Parathyroid adenoma (tissue), 2 donors: Measurements from ENCODE around the gene SHISA6.

Source experiments
- H2AFZ ChIP-seq: fragments of 300-600 bp; sonication (generic); one replicate; pipeline ENCODE4 v1.7.0; 2017; ENCODE audit warnings: antibody characterized with exemption, mild to moderate bottlenecking
- H3K27ac ChIP-seq: fragments of 300-600 bp; sonication (generic); one replicate; pipeline ENCODE4 v1.7.0; 2017
- H3K27me3 ChIP-seq: fragments of 300-600 bp; sonication (generic); one replicate; pipeline ENCODE4 v1.7.0; 2017; ENCODE audit warnings: low read length; ENCODE audit not compliant: control insufficient read depth, insufficient read depth
- H3K36me3 ChIP-seq: fragments of 300-600 bp; sonication (generic); one replicate; pipeline ENCODE4 v1.7.0; 2017; ENCODE audit warnings: low read length; ENCODE audit not compliant: control insufficient read depth, insufficient read depth
- H3K4me1 ChIP-seq: fragments of 300-600 bp; sonication (generic); one replicate; pipeline ENCODE4 v1.7.0; 2017; ENCODE audit warnings: control low read depth
- H3K4me2 ChIP-seq: fragments of 300-600 bp; sonication (generic); one replicate; pipeline ENCODE4 v1.7.0; 2017; ENCODE audit warnings: low read length
- H3K4me3 ChIP-seq: fragments of 300-600 bp; sonication (generic); one replicate; pipeline ENCODE4 v1.7.0; 2017; ENCODE audit warnings: low read depth, low read length
- H3K79me2 ChIP-seq: fragments of 300-600 bp; sonication (generic); one replicate; pipeline ENCODE4 v1.7.0; 2017; ENCODE audit warnings: control low read depth
- H3K9ac ChIP-seq: fragments of 300-600 bp; sonication (generic); one replicate; pipeline ENCODE4 v1.7.0; 2017; ENCODE audit warnings: mild to moderate bottlenecking
- H3K9me3 ChIP-seq: fragments of 300-600 bp; sonication (generic); one replicate; pipeline ENCODE4 v1.7.0; 2017; ENCODE audit warnings: low read length; ENCODE audit not compliant: control insufficient read depth
- TF ChIP-seq, protein P1 (sequence below): fragments of 300-600 bp; sonication (generic); IDR thresholded peaks from one replicate; pipeline ENCODE4 v1.7.0; 2017; ENCODE audit warnings: antibody characterized with exemption, mild to moderate bottlenecking
- donor health status: primary hyperparathyroidism.

Gene SHISA6

DNA sequence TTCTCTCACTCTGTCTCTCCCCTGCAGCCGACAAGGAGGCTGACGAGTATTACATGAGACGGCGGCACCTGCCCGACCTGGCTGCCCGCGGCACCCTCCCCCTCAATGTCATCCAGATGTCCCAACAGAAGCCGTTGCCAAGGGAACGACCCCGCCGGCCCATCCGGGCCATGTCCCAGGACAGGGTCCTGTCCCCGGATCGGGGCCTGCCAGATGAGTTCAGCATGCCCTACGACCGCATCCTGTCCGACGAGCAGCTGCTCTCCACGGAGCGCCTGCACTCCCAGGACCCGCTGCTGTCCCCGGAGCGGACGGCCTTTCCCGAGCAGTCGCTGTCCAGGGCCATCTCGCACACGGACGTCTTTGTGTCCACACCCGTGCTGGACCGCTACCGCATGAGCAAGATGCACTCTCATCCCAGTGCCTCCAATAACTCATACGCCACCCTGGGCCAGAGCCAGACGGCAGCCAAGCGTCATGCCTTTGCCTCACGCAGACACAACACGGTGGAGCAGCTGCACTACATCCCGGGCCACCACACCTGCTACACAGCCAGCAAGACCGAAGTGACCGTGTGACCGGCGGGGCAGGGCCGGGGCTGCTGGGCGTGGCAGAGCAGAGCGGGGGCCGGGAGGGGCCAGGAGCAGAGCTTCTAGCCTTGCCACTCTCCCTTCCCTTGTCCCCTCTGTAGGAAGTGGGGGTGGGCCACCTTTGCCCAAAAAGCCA, 316.9 kb downstream of the SHISA6 start:
- H2AFZ ChIP-seq, result no peak overlapping the region
- peaks cover 4% of the 10 kb centered on the region for H3K79me2 ChIP-seq
- H3K4me3 ChIP-seq, result no peak overlapping the region
- no peak overlapping the region for H3K9ac ChIP-seq
- TF ChIP-seq, protein P1, sequence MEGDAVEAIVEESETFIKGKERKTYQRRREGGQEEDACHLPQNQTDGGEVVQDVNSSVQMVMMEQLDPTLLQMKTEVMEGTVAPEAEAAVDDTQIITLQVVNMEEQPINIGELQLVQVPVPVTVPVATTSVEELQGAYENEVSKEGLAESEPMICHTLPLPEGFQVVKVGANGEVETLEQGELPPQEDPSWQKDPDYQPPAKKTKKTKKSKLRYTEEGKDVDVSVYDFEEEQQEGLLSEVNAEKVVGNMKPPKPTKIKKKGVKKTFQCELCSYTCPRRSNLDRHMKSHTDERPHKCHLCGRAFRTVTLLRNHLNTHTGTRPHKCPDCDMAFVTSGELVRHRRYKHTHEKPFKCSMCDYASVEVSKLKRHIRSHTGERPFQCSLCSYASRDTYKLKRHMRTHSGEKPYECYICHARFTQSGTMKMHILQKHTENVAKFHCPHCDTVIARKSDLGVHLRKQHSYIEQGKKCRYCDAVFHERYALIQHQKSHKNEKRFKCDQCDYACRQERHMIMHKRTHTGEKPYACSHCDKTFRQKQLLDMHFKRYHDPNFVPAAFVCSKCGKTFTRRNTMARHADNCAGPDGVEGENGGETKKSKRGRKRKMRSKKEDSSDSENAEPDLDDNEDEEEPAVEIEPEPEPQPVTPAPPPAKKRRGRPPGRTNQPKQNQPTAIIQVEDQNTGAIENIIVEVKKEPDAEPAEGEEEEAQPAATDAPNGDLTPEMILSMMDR, result no peak
- H3K4me1 ChIP-seq, result no peaks in the 10 kb centered on the region
- H3K4me2 ChIP-seq, result no peak overlapping the region
- no peaks in the 10 kb centered on the region for H3K9me3 ChIP-seq
- no peak overlapping the region for H3K27ac ChIP-seq
- no peaks in the 10 kb centered on the region for H3K36me3 ChIP-seq
- H3K27me3 ChIP-seq, result no peaks in the 10 kb centered on the region

DNA sequence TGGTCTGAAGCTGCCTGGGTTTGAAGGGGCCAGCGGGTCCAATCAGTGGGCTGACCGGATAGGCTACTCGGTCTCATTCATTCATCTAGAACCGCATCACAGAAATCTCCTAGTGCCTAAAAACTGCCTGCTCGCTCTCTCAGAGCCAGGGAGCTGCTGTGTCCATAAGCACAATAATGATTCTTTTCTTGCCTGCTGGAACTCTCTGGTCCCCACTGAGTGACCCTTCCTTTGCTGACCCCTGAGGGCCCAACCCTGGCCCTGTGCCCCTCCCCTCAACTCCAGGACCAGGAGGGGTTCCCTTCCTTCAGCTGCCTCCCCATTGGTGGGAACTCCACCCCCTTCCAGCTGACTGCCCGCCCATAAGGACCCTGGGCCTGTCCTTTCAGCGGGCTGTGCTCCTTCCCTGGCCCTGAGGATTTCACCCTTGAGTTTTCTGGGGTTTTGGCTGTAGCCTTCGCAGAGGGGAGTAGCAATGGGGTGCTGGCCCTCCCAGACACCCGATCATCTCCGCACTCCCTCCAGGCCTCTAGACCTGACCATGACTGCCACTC, 317.7 kb downstream of the SHISA6 start:
- Histone ChIP-seq H3K27me3 (no peaks in the 10 kb centered on the region), H3K9ac (no peak overlapping the region), H3K27ac (no peak overlapping the region), H3K4me2 (no peak overlapping the region), H3K4me1 (no peaks in the 10 kb centered on the region), H3K9me3 (no peaks in the 10 kb centered on the region), H2AFZ (no peak overlapping the region), H3K79me2 (peaks cover 4% of the 10 kb centered on the region), H3K36me3 (no peaks in the 10 kb centered on the region), H3K4me3 (no peak overlapping the region)
- TF ChIP-seq, protein P1, result no peak

DNA sequence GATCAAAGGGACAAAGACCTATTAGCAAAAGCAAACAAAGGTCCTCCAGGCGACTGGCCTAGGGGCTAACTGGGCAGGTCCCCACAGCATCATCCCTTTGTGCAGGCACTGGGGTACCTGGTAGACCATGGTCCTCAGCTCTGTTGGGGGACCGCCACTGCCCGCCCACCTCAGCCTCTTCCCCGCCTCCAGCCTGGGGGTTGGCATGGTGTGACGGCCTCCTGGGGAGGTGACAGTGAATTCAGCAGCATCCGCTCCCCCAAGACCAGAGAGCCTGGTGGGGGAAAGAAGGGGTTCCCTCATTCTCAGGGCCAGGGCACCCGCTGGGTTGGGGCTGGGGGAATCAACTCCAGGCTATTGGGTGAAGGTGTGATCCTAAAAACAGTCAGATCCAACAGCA, 318.6 kb downstream of the SHISA6 start:
- H3K36me3 ChIP-seq, result no peaks in the 10 kb centered on the region
- H3K27ac ChIP-seq, result no peak overlapping the region
- no peak overlapping the region for H2AFZ ChIP-seq
- peaks cover 6% of the 10 kb centered on the region for H3K4me1 ChIP-seq
- TF ChIP-seq, protein P1, result no peak
- H3K9me3 ChIP-seq, result no peaks in the 10 kb centered on the region
- H3K4me3 ChIP-seq, result no peak overlapping the region
- no peak overlapping the region for H3K9ac ChIP-seq
- no peaks in the 10 kb centered on the region for H3K27me3 ChIP-seq
- no peak overlapping the region for H3K4me2 ChIP-seq
- H3K79me2 ChIP-seq, result peaks cover 4% of the 10 kb centered on the region

DNA sequence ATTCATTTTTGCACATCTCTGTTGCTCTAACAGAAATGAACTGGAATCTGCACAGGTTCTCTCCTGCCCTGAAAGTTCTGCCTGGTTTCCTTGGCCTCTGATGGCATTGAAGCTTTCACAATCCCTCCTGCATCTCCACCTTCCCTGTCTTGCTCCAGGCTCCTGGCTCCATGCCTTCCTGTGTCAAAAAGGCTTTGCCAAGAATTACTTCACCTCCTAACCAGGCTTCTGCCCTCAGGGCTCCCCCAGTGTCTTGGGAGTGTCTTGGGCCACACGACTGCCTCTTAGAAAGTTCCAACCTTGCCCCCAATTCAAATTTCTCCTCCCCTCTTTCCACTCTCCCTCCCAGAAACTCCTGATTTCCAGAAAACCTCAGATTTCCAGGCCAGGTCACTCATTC, 320.3 kb downstream of the SHISA6 start:
- TF ChIP-seq, protein P1, result no peak

DNA sequence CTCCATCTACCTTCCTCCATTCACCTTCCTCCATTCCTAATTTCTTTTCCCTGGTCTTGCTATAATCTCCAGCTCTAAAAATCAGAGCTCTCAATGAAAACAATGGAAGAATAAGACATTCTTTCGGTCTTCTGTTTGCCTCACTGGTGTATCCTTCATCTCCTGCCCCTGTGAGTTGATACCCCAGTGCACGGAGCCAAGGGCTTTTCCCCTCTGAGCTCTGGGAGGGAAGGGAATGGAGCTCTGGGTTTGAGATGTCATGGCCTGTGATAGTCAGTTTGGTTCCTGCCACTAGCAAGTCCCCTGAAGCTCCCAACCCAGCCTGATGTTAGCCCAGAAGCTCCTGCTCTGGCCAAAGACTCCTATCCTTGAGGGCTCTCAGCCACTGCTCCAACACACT, 320.7 kb downstream of the SHISA6 start:
- H3K4me3 ChIP-seq, result no peak overlapping the region
- H3K9me3 ChIP-seq, result no peaks in the 10 kb centered on the region
- no peaks in the 10 kb centered on the region for H3K27me3 ChIP-seq
- H2AFZ ChIP-seq, result no peak overlapping the region
- H3K4me1 ChIP-seq, result peaks cover 9% of the 10 kb centered on the region
- no peak overlapping the region for H3K9ac ChIP-seq
- no peaks in the 10 kb centered on the region for H3K36me3 ChIP-seq
- TF ChIP-seq, protein P1, result no peak
- H3K27ac ChIP-seq, result no peak overlapping the region
- no peak overlapping the region for H3K4me2 ChIP-seq
- H3K79me2 ChIP-seq, result peaks cover 4% of the 10 kb centered on the region

More for the DNA sequence above, 320.3 kb downstream of the SHISA6 start:
- Histone ChIP-seq H2AFZ (no peak overlapping the region), H3K27ac (no peak overlapping the region), H3K4me2 (no peak overlapping the region), H3K27me3 (no peaks in the 10 kb centered on the region), H3K79me2 (peaks cover 4% of the 10 kb centered on the region), H3K4me3 (no peak overlapping the region), H3K36me3 (no peaks in the 10 kb centered on the region), H3K9me3 (no peaks in the 10 kb centered on the region), H3K9ac (no peak overlapping the region), H3K4me1 (peaks cover 9% of the 10 kb centered on the region)
